HG02759 (cell line): ENCODE data around the gene APOC3.

ENCODE experiments used
- ATAC-seq: cut with Tn5 transposase; IDR thresholded peaks from one replicate; pipeline ENCODE4 v1.9.1; 2021; ENCODE audit warnings: mild to moderate bottlenecking, moderate library complexity; ENCODE audit not compliant: unreplicated experiment

Gene APOC3

DNA sequence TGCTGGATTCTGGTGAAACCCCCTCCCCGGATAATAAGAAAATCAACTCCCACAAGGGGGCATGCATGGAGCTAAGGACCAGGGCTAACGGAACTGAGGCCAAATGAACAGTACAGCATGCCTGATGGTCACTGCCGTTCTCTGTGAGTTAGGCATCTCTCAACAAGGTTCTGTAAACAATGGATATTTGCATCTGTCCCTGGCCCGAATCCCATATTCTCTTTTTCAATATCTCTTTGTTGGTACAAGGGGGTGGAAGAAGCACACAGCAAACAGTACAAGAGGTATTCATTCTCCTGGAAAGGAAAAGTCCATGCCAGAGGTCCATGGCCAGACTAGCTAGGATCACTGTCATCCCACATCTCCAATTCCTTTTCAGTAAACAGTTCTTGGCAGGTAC is 39.9 kb downstream of the APOC3 start:
- no peak for ATAC-seq

DNA sequence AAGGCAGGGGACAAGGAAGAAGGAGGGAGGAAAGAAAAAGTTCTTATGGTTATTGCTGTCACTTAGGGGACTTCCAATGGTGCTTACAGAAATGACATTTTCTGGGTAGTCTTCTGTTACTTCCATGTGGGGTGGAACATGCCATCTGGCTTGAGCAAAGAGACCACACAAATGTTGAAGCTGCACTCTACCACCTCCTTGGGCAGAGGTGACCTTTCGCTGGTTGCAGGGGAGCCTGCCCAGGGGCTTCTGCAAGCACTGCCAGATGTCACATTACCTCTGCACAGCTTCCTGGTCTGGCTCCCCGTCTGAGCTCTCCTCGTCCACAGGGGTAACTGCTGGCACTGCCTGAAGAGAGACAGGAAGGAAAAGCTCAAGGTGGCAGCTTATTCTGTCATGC is 40.3 kb downstream of the APOC3 start:
- no peak for ATAC-seq

DNA sequence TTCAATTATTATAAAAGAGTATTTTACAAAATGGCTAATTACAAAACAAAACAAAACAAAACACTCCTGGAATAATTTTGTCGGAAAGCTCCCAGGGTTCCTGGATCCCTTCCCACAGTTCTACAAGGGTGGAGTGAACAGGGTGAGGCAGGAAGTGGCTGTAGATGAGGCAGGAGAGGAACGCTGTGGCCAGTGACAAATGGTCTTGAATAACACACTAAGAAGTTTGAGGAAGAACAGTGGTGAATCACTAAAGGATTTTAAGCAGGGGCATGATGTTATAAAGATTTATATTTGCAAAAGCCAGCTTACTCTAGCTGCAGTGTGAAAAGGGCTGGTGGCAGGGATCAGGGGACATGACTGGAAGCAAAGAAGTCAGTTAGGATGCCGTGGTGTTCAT is 41.5 kb downstream of the APOC3 start:
- no peak for ATAC-seq

DNA sequence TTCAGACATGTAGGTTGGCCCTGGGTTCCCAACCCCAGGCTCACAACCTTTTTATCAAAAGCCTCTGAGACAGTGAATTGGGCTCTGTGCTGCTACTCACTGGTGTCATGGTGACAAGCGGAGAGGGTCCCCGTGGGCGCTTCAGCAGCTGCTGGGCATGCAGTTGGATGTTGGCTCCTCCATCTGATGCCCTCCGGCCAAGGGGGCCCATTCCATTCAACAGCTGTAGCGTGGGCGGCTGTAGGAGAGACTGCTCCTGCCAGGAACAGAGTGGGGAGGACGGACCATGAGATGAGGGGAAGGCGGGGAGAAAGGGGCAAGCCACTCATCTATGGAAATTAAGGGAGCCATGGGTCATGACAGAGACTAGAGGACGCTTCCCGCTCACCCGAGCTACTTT is 43.7 kb downstream of the APOC3 start:
- ATAC-seq = no peak

DNA sequence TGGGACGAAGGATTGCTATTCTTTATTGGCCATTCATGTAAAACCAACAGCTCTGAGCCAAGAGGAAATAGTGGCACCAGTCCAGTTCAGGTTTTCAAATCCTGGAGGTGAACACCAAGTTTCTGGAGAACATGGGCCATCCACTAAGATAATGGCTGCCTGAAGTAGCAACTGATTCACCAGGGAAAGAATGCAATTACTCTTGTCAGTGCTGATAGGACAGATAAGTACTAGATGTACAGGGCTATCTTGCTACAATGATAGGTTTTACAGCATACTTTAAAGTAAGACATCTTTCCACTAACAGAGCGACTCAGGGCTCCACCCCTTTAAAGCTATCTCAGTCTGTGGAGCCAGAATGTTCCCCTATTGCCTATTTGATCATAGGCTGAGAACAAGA is 44.5 kb downstream of the APOC3 start:
- no peak for ATAC-seq

DNA sequence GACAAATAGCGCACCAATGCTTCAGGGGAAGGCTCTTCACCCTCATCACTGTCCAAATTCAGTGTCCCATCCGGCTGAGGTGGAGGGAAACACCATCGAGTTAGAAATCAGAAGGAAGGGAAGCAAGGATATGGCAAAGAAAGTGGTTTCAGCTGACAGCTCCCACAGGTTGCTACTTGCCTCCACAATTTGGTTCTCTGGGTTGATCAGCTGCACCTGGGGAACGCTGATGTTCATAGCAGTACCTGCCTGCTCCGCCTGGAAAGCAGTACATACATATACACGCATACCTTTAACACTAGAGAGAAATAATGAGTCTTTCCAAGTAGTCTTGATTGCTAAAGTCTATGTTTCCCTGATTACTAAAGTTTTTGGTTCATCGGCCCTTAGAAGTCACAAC is 45.5 kb downstream of the APOC3 start:
- no peak for ATAC-seq

DNA sequence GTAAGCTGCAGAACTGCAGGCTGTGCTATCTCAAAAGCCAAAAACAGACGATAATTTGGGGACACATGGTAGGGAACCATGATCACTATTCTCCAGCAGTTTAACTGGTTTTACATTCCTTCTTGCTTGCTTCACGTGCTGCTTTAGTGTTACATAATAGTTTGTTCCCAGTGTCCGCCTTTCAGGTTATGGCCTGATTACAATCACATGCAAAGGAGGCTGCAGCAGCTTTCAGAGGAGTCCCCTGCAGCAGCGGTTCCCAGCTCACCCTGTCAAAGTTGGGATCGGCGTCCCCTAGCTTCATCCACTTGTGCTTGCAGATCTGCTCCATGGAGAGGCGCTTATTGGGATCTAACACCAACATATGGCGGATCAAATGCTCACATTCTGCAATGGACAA is 46.9 kb downstream of the APOC3 start:
- no peak for ATAC-seq

DNA sequence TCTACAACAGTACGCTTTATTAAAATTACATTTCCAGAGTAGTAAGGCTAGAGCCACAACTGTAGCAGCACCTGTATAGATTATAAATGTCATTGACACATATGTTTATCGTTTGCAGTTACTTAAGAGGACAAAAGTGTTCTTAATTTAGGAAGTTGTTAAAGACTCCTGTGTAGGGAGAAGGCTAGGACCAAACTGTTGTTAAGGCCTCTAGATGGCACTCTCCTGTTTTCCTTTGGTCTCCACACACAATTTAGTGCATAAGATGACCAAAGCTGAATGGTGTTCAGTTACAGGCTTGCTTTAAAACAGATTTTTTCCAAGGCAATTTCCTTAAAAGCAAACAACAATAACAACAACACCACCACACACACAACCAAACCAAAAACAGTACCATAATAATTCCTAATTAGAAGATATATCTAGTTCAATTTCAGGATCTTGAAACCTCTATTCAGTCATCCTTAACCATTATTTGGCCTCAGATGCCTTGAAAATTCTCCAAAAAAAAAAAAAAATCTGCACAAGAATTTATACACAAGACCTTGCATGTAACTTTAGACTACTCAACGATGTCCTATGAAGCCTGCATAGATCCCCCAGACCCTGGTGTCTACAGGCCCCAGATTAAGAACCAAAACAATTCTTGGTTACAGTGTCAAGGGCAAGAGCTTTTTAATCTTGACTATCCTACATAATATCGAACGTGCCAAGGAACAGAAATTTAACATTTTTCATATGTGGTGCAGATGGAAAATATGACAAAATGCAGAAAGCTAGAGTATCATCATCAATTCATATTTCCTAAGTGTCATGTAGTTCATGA is 50.3 kb downstream of the APOC3 start:
- no peak for ATAC-seq

DNA sequence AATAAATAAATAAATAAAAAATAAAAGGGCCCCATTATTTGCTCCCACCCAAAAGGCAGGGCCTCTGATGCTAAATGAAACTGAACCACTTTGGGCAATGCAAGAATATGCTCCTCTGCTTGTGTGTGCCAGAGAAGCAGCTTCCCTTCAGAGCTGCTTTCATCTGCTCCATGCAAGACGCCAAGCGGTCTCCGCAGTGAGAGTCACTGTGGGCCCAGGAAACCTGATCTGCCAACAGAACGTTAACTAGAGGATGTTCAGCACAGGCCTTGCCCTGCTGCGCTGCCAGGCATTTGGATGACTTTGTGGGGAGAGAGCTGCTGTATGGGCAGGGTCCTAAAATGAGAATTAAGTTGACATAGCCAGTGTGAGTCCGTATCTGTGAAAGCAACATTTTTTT is 51.4 kb downstream of the APOC3 start:
- ATAC-seq = no peak

DNA sequence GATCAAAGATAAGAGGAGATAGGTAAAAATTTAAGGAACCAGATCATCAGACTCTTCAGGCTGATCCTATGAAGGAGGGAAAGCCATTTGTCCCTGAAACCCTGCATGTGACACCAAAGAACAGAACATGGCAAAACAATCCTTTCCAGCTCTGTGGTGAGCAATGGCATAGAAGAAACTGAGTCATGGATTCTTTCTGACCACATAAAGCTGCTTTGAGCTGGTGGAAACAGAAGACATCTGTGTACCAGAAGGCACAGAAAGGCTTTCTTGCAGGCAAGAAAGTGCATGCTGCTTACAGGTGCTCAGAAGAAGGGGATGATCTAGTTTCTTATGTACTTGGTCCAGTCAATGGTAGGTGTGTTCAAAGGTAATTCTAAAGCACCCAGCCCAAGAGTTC is 52.7 kb downstream of the APOC3 start:
- ATAC-seq = no peak
